Liver (tissue), 3 donors: ENCODE data around the gene PSMA5.

Source experiments
- HNF4G ChIP-seq: IDR thresholded peaks from 2 replicates; pipeline ENCODE4 v1.6.1; 2016; ENCODE audit warnings: antibody characterized with exemption
- RAD21 ChIP-seq, 2 donors: IDR thresholded peaks; 2 replicates each; pipeline ENCODE4 v1.6.1; 2016; ENCODE audit warnings: antibody characterized with exemption in 2 of 2, mild to moderate bottlenecking in 2 of 2
- TAF1 ChIP-seq: conservative IDR thresholded peaks from 2 replicates; pipeline ENCODE4 v1.6.1; 2016; ENCODE audit warnings: antibody characterized with exemption, mild to moderate bottlenecking
- TF ChIP-seq, protein P1 (sequence below): fragments of 150-350 bp; IDR thresholded peaks from 2 replicates; pipeline ENCODE4 v1.5.1; 2017; ENCODE audit warnings: improper control_type of control experiment, low read depth, low read length; ENCODE audit not compliant: missing input control
- TF ChIP-seq, protein P2 (sequence below): IDR thresholded peaks from 2 replicates; pipeline ENCODE4 v1.6.1; 2016; ENCODE audit warnings: antibody characterized with exemption, mild to moderate bottlenecking
- TF ChIP-seq, protein P3 (sequence below): IDR thresholded peaks from 2 replicates; pipeline ENCODE4 v1.6.1; 2016; ENCODE audit warnings: antibody characterized with exemption
- TF ChIP-seq, protein P4 (sequence below): IDR thresholded peaks from 2 replicates; pipeline ENCODE4 v1.6.1; 2016; ENCODE audit warnings: antibody characterized with exemption
- donor health status: healthy.
- donor health status: healthy.

DNA sequence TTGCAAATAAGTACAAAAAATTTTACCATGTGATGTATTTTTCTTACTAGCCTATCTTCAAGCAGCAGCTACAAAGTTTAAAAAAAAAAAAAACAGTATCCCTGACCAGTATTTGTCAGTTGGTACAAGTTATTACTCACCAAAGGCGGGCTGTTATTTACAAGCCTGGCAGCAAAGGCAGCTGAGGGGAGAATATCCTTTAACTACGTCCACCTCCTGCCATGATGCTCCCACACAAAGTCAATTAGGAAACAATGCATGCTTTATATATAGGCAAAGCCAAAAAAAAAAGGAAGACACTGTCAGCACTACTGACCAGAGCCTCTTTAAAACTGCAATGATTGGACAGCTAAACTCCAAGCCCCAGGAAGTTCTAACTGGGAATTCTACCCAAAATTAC is 13.7 kb downstream of the PSMA5 start:
- TF ChIP-seq, protein P1, sequence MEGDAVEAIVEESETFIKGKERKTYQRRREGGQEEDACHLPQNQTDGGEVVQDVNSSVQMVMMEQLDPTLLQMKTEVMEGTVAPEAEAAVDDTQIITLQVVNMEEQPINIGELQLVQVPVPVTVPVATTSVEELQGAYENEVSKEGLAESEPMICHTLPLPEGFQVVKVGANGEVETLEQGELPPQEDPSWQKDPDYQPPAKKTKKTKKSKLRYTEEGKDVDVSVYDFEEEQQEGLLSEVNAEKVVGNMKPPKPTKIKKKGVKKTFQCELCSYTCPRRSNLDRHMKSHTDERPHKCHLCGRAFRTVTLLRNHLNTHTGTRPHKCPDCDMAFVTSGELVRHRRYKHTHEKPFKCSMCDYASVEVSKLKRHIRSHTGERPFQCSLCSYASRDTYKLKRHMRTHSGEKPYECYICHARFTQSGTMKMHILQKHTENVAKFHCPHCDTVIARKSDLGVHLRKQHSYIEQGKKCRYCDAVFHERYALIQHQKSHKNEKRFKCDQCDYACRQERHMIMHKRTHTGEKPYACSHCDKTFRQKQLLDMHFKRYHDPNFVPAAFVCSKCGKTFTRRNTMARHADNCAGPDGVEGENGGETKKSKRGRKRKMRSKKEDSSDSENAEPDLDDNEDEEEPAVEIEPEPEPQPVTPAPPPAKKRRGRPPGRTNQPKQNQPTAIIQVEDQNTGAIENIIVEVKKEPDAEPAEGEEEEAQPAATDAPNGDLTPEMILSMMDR = no peak
- TF ChIP-seq HNF4G (no peak), RAD21 (IDR thresholded peaks at IDR 0.05) (no peak), TAF1 (no peak)
- TF ChIP-seq, protein P2, sequence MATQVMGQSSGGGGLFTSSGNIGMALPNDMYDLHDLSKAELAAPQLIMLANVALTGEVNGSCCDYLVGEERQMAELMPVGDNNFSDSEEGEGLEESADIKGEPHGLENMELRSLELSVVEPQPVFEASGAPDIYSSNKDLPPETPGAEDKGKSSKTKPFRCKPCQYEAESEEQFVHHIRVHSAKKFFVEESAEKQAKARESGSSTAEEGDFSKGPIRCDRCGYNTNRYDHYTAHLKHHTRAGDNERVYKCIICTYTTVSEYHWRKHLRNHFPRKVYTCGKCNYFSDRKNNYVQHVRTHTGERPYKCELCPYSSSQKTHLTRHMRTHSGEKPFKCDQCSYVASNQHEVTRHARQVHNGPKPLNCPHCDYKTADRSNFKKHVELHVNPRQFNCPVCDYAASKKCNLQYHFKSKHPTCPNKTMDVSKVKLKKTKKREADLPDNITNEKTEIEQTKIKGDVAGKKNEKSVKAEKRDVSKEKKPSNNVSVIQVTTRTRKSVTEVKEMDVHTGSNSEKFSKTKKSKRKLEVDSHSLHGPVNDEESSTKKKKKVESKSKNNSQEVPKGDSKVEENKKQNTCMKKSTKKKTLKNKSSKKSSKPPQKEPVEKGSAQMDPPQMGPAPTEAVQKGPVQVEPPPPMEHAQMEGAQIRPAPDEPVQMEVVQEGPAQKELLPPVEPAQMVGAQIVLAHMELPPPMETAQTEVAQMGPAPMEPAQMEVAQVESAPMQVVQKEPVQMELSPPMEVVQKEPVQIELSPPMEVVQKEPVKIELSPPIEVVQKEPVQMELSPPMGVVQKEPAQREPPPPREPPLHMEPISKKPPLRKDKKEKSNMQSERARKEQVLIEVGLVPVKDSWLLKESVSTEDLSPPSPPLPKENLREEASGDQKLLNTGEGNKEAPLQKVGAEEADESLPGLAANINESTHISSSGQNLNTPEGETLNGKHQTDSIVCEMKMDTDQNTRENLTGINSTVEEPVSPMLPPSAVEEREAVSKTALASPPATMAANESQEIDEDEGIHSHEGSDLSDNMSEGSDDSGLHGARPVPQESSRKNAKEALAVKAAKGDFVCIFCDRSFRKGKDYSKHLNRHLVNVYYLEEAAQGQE = no peak
- TF ChIP-seq, protein P3, sequence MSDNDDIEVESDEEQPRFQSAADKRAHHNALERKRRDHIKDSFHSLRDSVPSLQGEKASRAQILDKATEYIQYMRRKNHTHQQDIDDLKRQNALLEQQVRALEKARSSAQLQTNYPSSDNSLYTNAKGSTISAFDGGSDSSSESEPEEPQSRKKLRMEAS = no peak
- TF ChIP-seq, protein P4, sequence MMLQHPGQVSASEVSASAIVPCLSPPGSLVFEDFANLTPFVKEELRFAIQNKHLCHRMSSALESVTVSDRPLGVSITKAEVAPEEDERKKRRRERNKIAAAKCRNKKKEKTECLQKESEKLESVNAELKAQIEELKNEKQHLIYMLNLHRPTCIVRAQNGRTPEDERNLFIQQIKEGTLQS = no peak
